K562 (cell line): ENCODE data around the gene OPA1. TPM values are rescaled to one million over a fixed set of nuclear protein-coding genes. Genes with fewer than 3 reads are reported as not detected.

Experiments used
- C11orf30 ChIP-seq: fragments of 450-650 bp; IDR thresholded peaks from 2 replicates; pipeline ENCODE4 v1.6.1; 2016; ENCODE audit warnings: low read depth, mild to moderate bottlenecking
- CBX1 ChIP-seq: sonication (generic); IDR thresholded peaks from 2 replicates; pipeline ENCODE4 v1.6.1; 2016; ENCODE audit warnings: antibody characterized with exemption, low read depth, mild to moderate bottlenecking
- CHD2 ChIP-seq: IDR thresholded peaks from 2 replicates; pipeline ENCODE4 v1.6.1; 2011; ENCODE audit warnings: low read depth, low read length
- CREM ChIP-seq: IDR thresholded peaks from 2 replicates; pipeline ENCODE4 v1.6.1; 2014; ENCODE audit warnings: antibody characterized with exemption, low read depth
- ESRRA ChIP-seq: fragments of 450-650 bp; IDR thresholded peaks from 2 replicates; pipeline ENCODE4 v1.6.1; 2014; ENCODE audit warnings: low read depth, mild to moderate bottlenecking, moderate library complexity, borderline replicate concordance
- FOXP1 ChIP-seq: sonication (generic); formaldehyde crosslinking; IDR thresholded peaks from 2 replicates; pipeline ENCODE4 v1.8.0; 2022; ENCODE audit warnings: mild to moderate bottlenecking, missing genetic modification reagents
- LCOR ChIP-seq: sonication (generic); formaldehyde crosslinking; IDR thresholded peaks from 2 replicates; pipeline ENCODE4 v1.8.0; 2022; ENCODE audit warnings: mild to moderate bottlenecking, missing genetic modification reagents
- RAD51 ChIP-seq: fragments of 450-650 bp; IDR thresholded peaks from 2 replicates; pipeline ENCODE4 v1.7.1; 2016; ENCODE audit warnings: low read depth, mild to moderate bottlenecking, borderline replicate concordance
- RCOR1 ChIP-seq, 2 experiments: IDR thresholded peaks; 2 replicates each; pipeline ENCODE4 v1.6.1; 2012; ENCODE audit warnings: low read depth in 2 of 2, low read length in 2 of 2, borderline replicate concordance in 1 of 2, improper control_type of control experiment in 1 of 2
- RHOXF2B ChIP-seq: fragments of 250-450 bp; sonication (Bioruptor Pico); conservative IDR thresholded peaks from 2 replicates; pipeline ENCODE4 v1.5.1; 2021
- RUNX1 ChIP-seq: sonication (generic); IDR thresholded peaks from 2 replicates; pipeline ENCODE4 v1.6.1; 2016; ENCODE audit warnings: antibody characterized with exemption, low read depth
- SMARCE1 ChIP-seq: fragments of 450-650 bp; IDR thresholded peaks from 2 replicates; pipeline ENCODE4 v1.7.1; 2016; ENCODE audit warnings: mild to moderate bottlenecking
- SP1 ChIP-seq: sonication (generic); formaldehyde crosslinking; IDR thresholded peaks from 2 replicates; pipeline ENCODE4 v1.8.1; 2022; ENCODE audit warnings: mild to moderate bottlenecking, missing genetic modification reagents
- SRSF9 ChIP-seq: fragments of 200-400 bp; formaldehyde crosslinking; IDR thresholded peaks from 2 replicates; pipeline ENCODE4 v1.6.1; 2017; ENCODE audit warnings: low read depth, low read length, borderline replicate concordance
- TEAD4 ChIP-seq, 2 experiments: sonication (generic) in 1 of 2; formaldehyde crosslinking in 1 of 2; IDR thresholded peaks; 2 replicates each; pipeline versions ENCODE4 v1.6.1 to v1.8.0; 2012 to 2022; ENCODE audit warnings: borderline replicate concordance in 1 of 2, inconsistent platforms in 1 of 2, low read length in 1 of 2, mild to moderate bottlenecking in 1 of 2, missing genetic modification reagents in 1 of 2
- ZNF311 ChIP-seq: fragments of 250-450 bp; sonication (Bioruptor Pico); IDR thresholded peaks from 2 replicates; pipeline ENCODE4 v1.4.0; 2020; ENCODE audit warnings: mild to moderate bottlenecking, moderate library complexity
- ZNF316 ChIP-seq: fragments of 450-650 bp; IDR thresholded peaks from 2 replicates; pipeline ENCODE4 v1.6.1; 2016
- ZNF76 ChIP-seq: fragments of 250-450 bp; sonication (Bioruptor Pico); IDR thresholded peaks from 2 replicates; pipeline ENCODE4 v1.4.0; 2020; ENCODE audit warnings: mild to moderate bottlenecking, moderate library complexity, borderline replicate concordance
- ZNF785 ChIP-seq: fragments of 250-450 bp; sonication (Bioruptor Pico); IDR thresholded peaks from 2 replicates; pipeline ENCODE4 v1.4.0; 2020; ENCODE audit warnings: mild to moderate bottlenecking
- polyA plus RNA-seq, 8 experiments: library from polyadenylated mRNA; depleted of rRNA in 4 of 8; stranded (reverse) in 5 of 8; unstranded in 3 of 8; fragments of >200 nt; fragmentation: Nextera tagmentation in 2 of 8; fragmentation: Illumina TruSeq in 1 of 8; extraction: Ambion mirVana in 2 of 8; extraction: Trizol in 1 of 8; gene quantifications; 2 replicates each; pipeline versions ENCODE4 v1.2.1 to v1.2.3, GENCODE V29; 2011 to 2014; ENCODE audit warnings: inconsistent platforms in 1 of 8, missing spikeins in 1 of 8
- total RNA-seq, 7 experiments: library from RNA; depleted of rRNA in 6 of 7; stranded (reverse); fragments of >200 nt in 6 of 7; fragmentation: Illumina TruSeq in 2 of 7; extraction: Trizol in 2 of 7; gene quantifications; 2 replicates each; pipeline versions ENCODE4 v1.2.1 to v1.2.3, GENCODE V29; 2011 to 2021; ENCODE audit warnings: low replicate concordance in 1 of 7
- TF ChIP-seq, protein P1 (sequence below): IDR thresholded peaks from 2 replicates; pipeline ENCODE4 v1.6.1; 2011; ENCODE audit warnings: borderline replicate concordance, low read depth, mild to moderate bottlenecking, moderate library complexity, low read length; ENCODE audit not compliant: insufficient read depth, poor library complexity, severe bottlenecking
- TF ChIP-seq, protein P2 (sequence below): IDR thresholded peaks from 2 replicates; pipeline ENCODE4 v1.6.1; 2012; ENCODE audit warnings: low read depth, low read length, improper control_type of control experiment, borderline replicate concordance
- TF ChIP-seq, protein P3 (sequence below): sonication (generic); IDR thresholded peaks from 2 replicates; pipeline ENCODE4 v1.6.1; 2016

The OPA1 gene
- total and polyA plus RNA-seq, 9 of the 15 experiments (the other 6 are each of a cell fraction or from before 2014, with no cell fraction given) = 19.7 to 127 (median 94.7) TPM

DNA sequence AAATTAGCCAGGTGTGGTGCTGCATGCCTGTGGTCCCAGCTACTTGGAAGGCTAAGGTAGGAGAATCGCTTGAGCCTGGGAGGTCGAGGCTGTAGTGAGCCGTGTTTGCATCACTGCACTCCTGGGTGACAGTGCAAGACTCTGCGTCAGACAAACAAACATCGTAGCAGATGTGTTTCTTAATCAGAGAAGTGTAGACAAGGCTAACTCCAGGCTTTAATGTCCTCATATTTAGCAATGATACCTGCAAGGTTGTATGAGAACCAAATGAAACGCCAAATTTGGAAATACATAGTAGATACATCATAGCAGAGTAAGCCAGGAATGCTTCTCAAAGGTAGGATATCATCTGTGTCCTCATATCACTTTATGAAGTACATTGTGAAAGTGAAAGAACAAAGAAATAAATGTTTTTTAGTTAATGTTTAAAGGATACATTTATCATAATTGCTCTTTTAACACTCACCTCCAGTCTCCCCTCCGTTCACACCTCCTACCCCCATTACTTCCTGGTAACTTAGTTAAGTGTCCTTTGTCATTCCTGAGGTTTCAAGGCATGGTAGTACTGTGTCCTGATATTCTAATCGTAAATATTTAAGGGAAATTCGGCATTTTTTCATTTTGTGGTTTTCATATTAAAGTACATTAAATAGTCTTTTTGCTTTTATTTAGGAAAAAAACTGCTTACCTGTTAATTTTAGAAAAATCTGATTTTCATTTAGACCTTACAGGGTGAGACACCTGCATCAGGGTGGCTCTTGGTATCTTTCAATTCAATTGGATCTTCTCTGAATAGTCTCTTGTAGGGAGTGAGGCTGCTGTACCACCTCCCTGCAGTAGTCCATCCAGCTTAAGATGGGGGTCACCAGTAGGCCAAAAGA, 96.1 kb downstream of the OPA1 start (continued):
- TF ChIP-seq, protein P1, sequence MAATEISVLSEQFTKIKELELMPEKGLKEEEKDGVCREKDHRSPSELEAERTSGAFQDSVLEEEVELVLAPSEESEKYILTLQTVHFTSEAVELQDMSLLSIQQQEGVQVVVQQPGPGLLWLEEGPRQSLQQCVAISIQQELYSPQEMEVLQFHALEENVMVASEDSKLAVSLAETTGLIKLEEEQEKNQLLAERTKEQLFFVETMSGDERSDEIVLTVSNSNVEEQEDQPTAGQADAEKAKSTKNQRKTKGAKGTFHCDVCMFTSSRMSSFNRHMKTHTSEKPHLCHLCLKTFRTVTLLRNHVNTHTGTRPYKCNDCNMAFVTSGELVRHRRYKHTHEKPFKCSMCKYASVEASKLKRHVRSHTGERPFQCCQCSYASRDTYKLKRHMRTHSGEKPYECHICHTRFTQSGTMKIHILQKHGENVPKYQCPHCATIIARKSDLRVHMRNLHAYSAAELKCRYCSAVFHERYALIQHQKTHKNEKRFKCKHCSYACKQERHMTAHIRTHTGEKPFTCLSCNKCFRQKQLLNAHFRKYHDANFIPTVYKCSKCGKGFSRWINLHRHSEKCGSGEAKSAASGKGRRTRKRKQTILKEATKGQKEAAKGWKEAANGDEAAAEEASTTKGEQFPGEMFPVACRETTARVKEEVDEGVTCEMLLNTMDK = no peak
- TF ChIP-seq, protein P2, sequence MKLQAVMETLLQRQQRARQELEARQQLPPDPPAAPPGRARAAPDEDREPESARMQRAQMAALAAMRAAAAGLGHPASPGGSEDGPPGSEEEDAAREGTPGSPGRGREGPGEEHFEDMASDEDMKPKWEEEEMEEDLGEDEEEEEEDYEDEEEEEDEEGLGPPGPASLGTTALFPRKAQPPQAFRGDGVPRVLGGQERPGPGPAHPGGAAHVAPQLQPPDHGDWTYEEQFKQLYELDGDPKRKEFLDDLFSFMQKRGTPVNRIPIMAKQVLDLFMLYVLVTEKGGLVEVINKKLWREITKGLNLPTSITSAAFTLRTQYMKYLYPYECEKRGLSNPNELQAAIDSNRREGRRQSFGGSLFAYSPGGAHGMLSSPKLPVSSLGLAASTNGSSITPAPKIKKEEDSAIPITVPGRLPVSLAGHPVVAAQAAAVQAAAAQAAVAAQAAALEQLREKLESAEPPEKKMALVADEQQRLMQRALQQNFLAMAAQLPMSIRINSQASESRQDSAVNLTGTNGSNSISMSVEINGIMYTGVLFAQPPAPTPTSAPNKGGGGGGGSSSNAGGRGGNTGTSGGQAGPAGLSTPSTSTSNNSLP = no peak
- TF ChIP-seq SRSF9 = no peak
- TF ChIP-seq CBX1 = no peak
- TF ChIP-seq, protein P3, sequence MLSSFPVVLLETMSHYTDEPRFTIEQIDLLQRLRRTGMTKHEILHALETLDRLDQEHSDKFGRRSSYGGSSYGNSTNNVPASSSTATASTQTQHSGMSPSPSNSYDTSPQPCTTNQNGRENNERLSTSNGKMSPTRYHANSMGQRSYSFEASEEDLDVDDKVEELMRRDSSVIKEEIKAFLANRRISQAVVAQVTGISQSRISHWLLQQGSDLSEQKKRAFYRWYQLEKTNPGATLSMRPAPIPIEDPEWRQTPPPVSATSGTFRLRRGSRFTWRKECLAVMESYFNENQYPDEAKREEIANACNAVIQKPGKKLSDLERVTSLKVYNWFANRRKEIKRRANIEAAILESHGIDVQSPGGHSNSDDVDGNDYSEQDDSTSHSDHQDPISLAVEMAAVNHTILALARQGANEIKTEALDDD = peak; percentile 31; the same call in 1 of the 2 replicates
- no peak for TF ChIP-seq ESRRA
- TF ChIP-seq TEAD4 (IDR thresholded peaks at IDR 0.05; ENCODE audit: low read length) = no peak
- no peak for TF ChIP-seq TEAD4 (CRISPR knock-in tag; IDR thresholded peaks at IDR 0.05; ENCODE audit: borderline replicate concordance)
- TF ChIP-seq SP1 (CRISPR knock-in tag) = no peak
- peak; percentile 87 for TF ChIP-seq ZNF316
- TF ChIP-seq FOXP1 (CRISPR knock-in tag) = no peak
- no peak for TF ChIP-seq ZNF785
- TF ChIP-seq ZNF76 (CRISPR knock-in tag) = no peak
- no peak for TF ChIP-seq RUNX1
- peak; percentile 62 for TF ChIP-seq C11orf30
- TF ChIP-seq RHOXF2B = no peak
- no peak for TF ChIP-seq RAD51
- no peak for TF ChIP-seq CHD2
- no peak for TF ChIP-seq SMARCE1
- peak; percentile 13; the same call in 1 of the 2 replicates for TF ChIP-seq CREM
- no peak for TF ChIP-seq ZNF311 (CRISPR knock-in tag)
- TF ChIP-seq RCOR1 (IDR thresholded peaks at IDR 0.05; ENCODE audit: borderline replicate concordance in 1 of 2, low read depth in 2 of 2, low read length in 2 of 2) = no peak
- TF ChIP-seq LCOR (CRISPR knock-in tag) = no peak
